Activated naive CD8-positive, alpha-beta T cell treated with anti-CD3 and anti-CD28 coated beads, Interleukin-2, amount 10 ng/mL, durations not matched to agents 7 days and 5 days (primary cell): ENCODE data around the gene CEND1. TPM values are rescaled to one million over a fixed set of nuclear protein-coding genes. Genes with fewer than 3 reads are reported as not detected.
A peak's percentile ranks its signal among the peaks of the same experiment; 100 is the strongest.

ENCODE experiments used
- ATAC-seq: fragments of 150-1000 bp; cut with Tn5 transposase; one replicate; pipeline ENCODE4 v1.10.0; 2021; ENCODE audit warnings: low read depth, moderate library complexity
- POLR2A ChIA-PET: fragments of 350-600 bp; sonication (Branson Sonifier 250); formaldehyde crosslinking; loops from one replicate; lab custom pipeline; 2021; ENCODE audit warnings: antibody characterized with exemption; lab: Charles Lee
- DNase-seq: peaks from one replicate; pipeline ENCODE4 v3.0.0; 2021
- H3K27ac Mint-ChIP-seq: one replicate; pipeline ENCODE4 v1.8.0; 2022; ENCODE audit warnings: mild to moderate bottlenecking, mixed read lengths
- H3K27me3 Mint-ChIP-seq: one replicate; pipeline ENCODE4 v1.8.0; 2022; ENCODE audit warnings: mild to moderate bottlenecking, moderate library complexity, mixed read lengths
- H3K36me3 Mint-ChIP-seq: one replicate; pipeline ENCODE4 v1.8.0; 2021; ENCODE audit warnings: mild to moderate bottlenecking, mixed read lengths
- H3K4me1 Mint-ChIP-seq: one replicate; pipeline ENCODE4 v1.8.0; 2021; ENCODE audit warnings: mixed read lengths
- H3K4me3 Mint-ChIP-seq: one replicate; pipeline ENCODE4 v1.8.0; 2022; ENCODE audit warnings: mild to moderate bottlenecking, moderate library complexity, mixed read lengths
- H3K9me3 Mint-ChIP-seq: one replicate; pipeline ENCODE4 v1.8.0; 2021; ENCODE audit warnings: mixed read lengths
- total RNA-seq, 2 experiments: library from RNA; stranded (reverse); gene quantifications; one replicate each; pipeline ENCODE4 v1.2.3, GENCODE V29; 2021

The CEND1 gene
- total RNA-seq, 2 experiments from 2014 or later, result 0.37 TPM; not detected in 1

- Mint-ChIP-seq H3K27ac (peak overlapping the region; percentile 42), H3K27me3 (no peaks in the 10 kb centered on the region), H3K4me1 (peaks cover 6% of the 10 kb centered on the region), H3K9me3 (no peaks in the 10 kb centered on the region), H3K4me3 (peak overlapping the region; percentile 98), H3K36me3 (peaks cover 3% of the 10 kb centered on the region)
- POLR2A ChIA-PET, result interaction anchor here (1.1 to 3.3 kb wide), 7 partner anchors 9 to 31 kb away, joined by 3 to 20 read pairs (median 5); partner anchors contain the start of genes PNPLA2 and RPLP2
- DNase-seq (no peak), ATAC-seq (no peak)
Observed at GRCh38 chr11:794766-795633, 5.1 kb upstream of the CEND1 start.

GRCh38 chr11:794013-794765 lies 4.3 kb upstream of the CEND1 start:
- no peak for ATAC-seq
- H3K9me3 Mint-ChIP-seq, result no peaks in the 10 kb centered on the region
- no peaks in the 10 kb centered on the region for H3K27me3 Mint-ChIP-seq
- H3K4me3 Mint-ChIP-seq, result peak overlapping the region; percentile 42
- POLR2A ChIA-PET, result interaction anchor here (1.1 to 3.3 kb wide), 3 partner anchors 17 to 31 kb away, joined by 4 to 15 read pairs (median 5); partner anchors contain the start of gene GATD1
- H3K4me1 Mint-ChIP-seq, result peaks cover 6% of the 10 kb centered on the region
- DNase-seq, result no peak
- peaks cover 3% of the 10 kb centered on the region for H3K36me3 Mint-ChIP-seq
- H3K27ac Mint-ChIP-seq, result peak overlapping the region; percentile 42

GRCh38 chr11:793556-793955 lies 3.7 kb upstream of the CEND1 start:
- DNase-seq, result no peak
- H3K4me1 Mint-ChIP-seq, result peaks cover 6% of the 10 kb centered on the region
- no peaks in the 10 kb centered on the region for H3K9me3 Mint-ChIP-seq
- H3K27ac Mint-ChIP-seq, result no peak overlapping the region
- ATAC-seq, result no peak
- no peaks in the 10 kb centered on the region for H3K27me3 Mint-ChIP-seq
- POLR2A ChIA-PET, result interaction anchor here (1.1 kb wide), 2 partner anchors 10 to 16 kb away, joined by 3 to 5 read pairs; partner anchors contain the start of gene GATD1
- H3K4me3 Mint-ChIP-seq, result no peak overlapping the region
- H3K36me3 Mint-ChIP-seq, result peaks cover 3% of the 10 kb centered on the region

- ATAC-seq, result no peak
- POLR2A ChIA-PET, result interaction anchor here (1.1 kb wide), 2 partner anchors 9 to 15 kb away, joined by 3 to 5 read pairs; partner anchors contain the start of gene GATD1
- H3K27ac Mint-ChIP-seq, result no peak overlapping the region
Observed at GRCh38 chr11:792873-793272, 3.0 kb upstream of the CEND1 start.

GRCh38 chr11:792535-792821 lies 2.6 kb upstream of the CEND1 start:
- Mint-ChIP-seq H3K27me3 (no peaks in the 10 kb centered on the region), H3K4me1 (peaks cover 6% of the 10 kb centered on the region), H3K4me3 (no peak overlapping the region), H3K36me3 (peaks cover 3% of the 10 kb centered on the region), H3K27ac (no peak overlapping the region), H3K9me3 (no peaks in the 10 kb centered on the region)
- ATAC-seq (no peak), DNase-seq (no peak)
- POLR2A ChIA-PET, result interaction anchor here (1.1 kb wide), 1 partner anchor 8 kb away, joined by 3 read pairs; no protein-coding TSS in a partner anchor

More at GRCh38 chr11:792873-793272, 3.0 kb upstream of the CEND1 start:
- H3K9me3 Mint-ChIP-seq, result no peaks in the 10 kb centered on the region
- H3K36me3 Mint-ChIP-seq, result peaks cover 3% of the 10 kb centered on the region
- H3K4me3 Mint-ChIP-seq, result no peak overlapping the region
- H3K4me1 Mint-ChIP-seq, result peaks cover 6% of the 10 kb centered on the region
- no peaks in the 10 kb centered on the region for H3K27me3 Mint-ChIP-seq
- DNase-seq, result no peak

- Mint-ChIP-seq H3K4me3 (no peak overlapping the region), H3K36me3 (peaks cover 3% of the 10 kb centered on the region)
- POLR2A ChIA-PET, result interaction anchor here (1.1 to 3.5 kb wide), 2 partner anchors 8 to 14 kb away, joined by 3 to 20 read pairs; partner anchors contain the start of gene GATD1
Observed at GRCh38 chr11:791658-792534, 2.0 kb upstream of the CEND1 start.

GRCh38 chr11:790721-791564 lies 1.1 kb upstream of the CEND1 start:
- peak overlapping the region; percentile 42 for H3K27ac Mint-ChIP-seq
- no peak for DNase-seq
- peaks cover 3% of the 10 kb centered on the region for H3K4me1 Mint-ChIP-seq
- no peak for ATAC-seq
- no peaks in the 10 kb centered on the region for H3K27me3 Mint-ChIP-seq
- POLR2A ChIA-PET, result interaction anchor here (3.5 kb wide), 1 partner anchor 13 kb away, joined by 20 read pairs; the partner anchor contains the start of gene GATD1
- H3K4me3 Mint-ChIP-seq, result no peak overlapping the region
- no peaks in the 10 kb centered on the region for H3K9me3 Mint-ChIP-seq
- peaks cover 3% of the 10 kb centered on the region for H3K36me3 Mint-ChIP-seq

More at GRCh38 chr11:791658-792534, 2.0 kb upstream of the CEND1 start:
- DNase-seq, result no peak
- Mint-ChIP-seq H3K27ac (no peak overlapping the region), H3K4me1 (peaks cover 5% of the 10 kb centered on the region), H3K9me3 (no peaks in the 10 kb centered on the region), H3K27me3 (no peaks in the 10 kb centered on the region)
- ATAC-seq, result no peak

- Mint-ChIP-seq H3K27ac (no peak overlapping the region), H3K36me3 (peaks cover 3% of the 10 kb centered on the region), H3K27me3 (no peaks in the 10 kb centered on the region), H3K4me1 (peaks cover 5% of the 10 kb centered on the region), H3K4me3 (no peak overlapping the region), H3K9me3 (no peaks in the 10 kb centered on the region)
- POLR2A ChIA-PET, result interaction anchor here (0.6 to 3.5 kb wide), 3 partner anchors 11 to 17 kb away, joined by 3 to 20 read pairs (median 3); partner anchors contain the start of gene GATD1
- ATAC-seq (no peak), DNase-seq (no peak)
Observed at GRCh38 chr11:788953-789940, 643 bp downstream of the CEND1 start.

- Mint-ChIP-seq H3K4me3 (no peak overlapping the region), H3K4me1 (peaks cover 7% of the 10 kb centered on the region), H3K27ac (no peak overlapping the region), H3K9me3 (no peaks in the 10 kb centered on the region), H3K27me3 (no peaks in the 10 kb centered on the region), H3K36me3 (peaks cover 7% of the 10 kb centered on the region)
- POLR2A ChIA-PET, result no interaction called here
- no peak for DNase-seq
- ATAC-seq, result no peak
Observed at GRCh38 chr11:788009-788640, 1.8 kb downstream of the CEND1 start.

GRCh38 chr11:787084-787675 lies 2.7 kb downstream of the CEND1 start:
- ATAC-seq (no peak), DNase-seq (no peak)
- peak overlapping the region; percentile 25 for H3K27ac Mint-ChIP-seq
- H3K36me3 Mint-ChIP-seq, result peaks cover 7% of the 10 kb centered on the region
- H3K27me3 Mint-ChIP-seq, result no peaks in the 10 kb centered on the region
- POLR2A ChIA-PET, result interaction anchor here (1.2 kb wide), 1 partner anchor 9 kb away, joined by 7 read pairs; no protein-coding TSS in a partner anchor
- no peaks in the 10 kb centered on the region for H3K9me3 Mint-ChIP-seq
- peaks cover 7% of the 10 kb centered on the region for H3K4me1 Mint-ChIP-seq
- H3K4me3 Mint-ChIP-seq, result no peak overlapping the region
